WTC11 (cell line): ENCODE results near the gene LRRN3.

Experiments used
- CTCF ChIP-seq: fragments of 200-600 bp; IDR thresholded peaks from 2 replicates; pipeline ENCODE4 v1.8.0; 2022; ENCODE audit warnings: antibody characterized with exemption
- FOXJ3 ChIP-seq: sonication (generic); formaldehyde crosslinking; IDR thresholded peaks from 2 replicates; pipeline ENCODE4 v1.9.0; 2021; ENCODE audit warnings: missing genetic modification reagents, mild to moderate bottlenecking, borderline replicate concordance
- FOXP1 ChIP-seq: sonication (generic); formaldehyde crosslinking; IDR thresholded peaks from 2 replicates; pipeline ENCODE4 v1.8.0; 2022; ENCODE audit warnings: missing genetic modification reagents, mild to moderate bottlenecking, moderate library complexity, borderline replicate concordance
- JUN ChIP-seq: sonication (generic); formaldehyde crosslinking; IDR thresholded peaks from 2 replicates; pipeline ENCODE4 v1.8.0; 2023; ENCODE audit warnings: mild to moderate bottlenecking, missing genetic modification reagents
- KAT7 ChIP-seq: sonication (generic); formaldehyde crosslinking; IDR thresholded peaks from 2 replicates; pipeline ENCODE4 v1.8.1; 2023; ENCODE audit warnings: missing genetic modification reagents, mild to moderate bottlenecking, borderline replicate concordance
- MAX ChIP-seq: sonication (generic); formaldehyde crosslinking; IDR thresholded peaks from 2 replicates; pipeline ENCODE4 v1.8.0; 2022; ENCODE audit warnings: mild to moderate bottlenecking, missing genetic modification reagents
- OVOL2 ChIP-seq: fragments of 250-450 bp; sonication (Bioruptor Pico); IDR thresholded peaks from 2 replicates; pipeline ENCODE4 v1.9.0; 2021; ENCODE audit warnings: mild to moderate bottlenecking, borderline replicate concordance
- RORB ChIP-seq: fragments of 250-450 bp; sonication (Bioruptor Pico); IDR thresholded peaks from 2 replicates; pipeline ENCODE4 v1.9.0; 2021; ENCODE audit warnings: mild to moderate bottlenecking

- TF ChIP-seq RORB (CRISPR knock-in tag) = no peak
- TF ChIP-seq CTCF = no peak
- no peak for TF ChIP-seq JUN (CRISPR knock-in tag)
- TF ChIP-seq KAT7 (CRISPR knock-in tag) = no peak
- no peak for TF ChIP-seq MAX (CRISPR knock-in tag)
- TF ChIP-seq FOXP1 (CRISPR knock-in tag) = no peak
- no peak for TF ChIP-seq OVOL2 (CRISPR knock-in tag)
- no peak for TF ChIP-seq FOXJ3 (CRISPR knock-in tag)
These were observed 1.7 kb downstream of the LRRN3 start for GRCh38 chr7:111092406-111093236.
